Upper lobe of left lung (tissue), 4 donors: ENCODE data around the gene SPATA13.
"Not testable (repeated sequence)": the region's sequence is repeated elsewhere in the genome, so short reads cannot be mapped to it uniquely, and the experiment has no call there.

Source experiments
- EP300 ChIP-seq, 4 donors: sonication (generic); formaldehyde crosslinking; IDR thresholded peaks; one replicate each; pipeline ENCODE4 v1.5.1; 2017; ENCODE audit warnings: antibody characterized with exemption in 4 of 4, control low read depth in 2 of 4
- TF ChIP-seq, protein P1 (sequence below), 6 experiments: fragments of 450-650 bp in 4 of 6; fragments of 200-600 bp in 2 of 6; sonication (generic) in 2 of 6; IDR thresholded peaks; one replicate each; pipeline ENCODE4 v1.5.1; 2016 to 2019; ENCODE audit warnings: antibody characterized with exemption in 6 of 6

- TF ChIP-seq, protein P1, sequence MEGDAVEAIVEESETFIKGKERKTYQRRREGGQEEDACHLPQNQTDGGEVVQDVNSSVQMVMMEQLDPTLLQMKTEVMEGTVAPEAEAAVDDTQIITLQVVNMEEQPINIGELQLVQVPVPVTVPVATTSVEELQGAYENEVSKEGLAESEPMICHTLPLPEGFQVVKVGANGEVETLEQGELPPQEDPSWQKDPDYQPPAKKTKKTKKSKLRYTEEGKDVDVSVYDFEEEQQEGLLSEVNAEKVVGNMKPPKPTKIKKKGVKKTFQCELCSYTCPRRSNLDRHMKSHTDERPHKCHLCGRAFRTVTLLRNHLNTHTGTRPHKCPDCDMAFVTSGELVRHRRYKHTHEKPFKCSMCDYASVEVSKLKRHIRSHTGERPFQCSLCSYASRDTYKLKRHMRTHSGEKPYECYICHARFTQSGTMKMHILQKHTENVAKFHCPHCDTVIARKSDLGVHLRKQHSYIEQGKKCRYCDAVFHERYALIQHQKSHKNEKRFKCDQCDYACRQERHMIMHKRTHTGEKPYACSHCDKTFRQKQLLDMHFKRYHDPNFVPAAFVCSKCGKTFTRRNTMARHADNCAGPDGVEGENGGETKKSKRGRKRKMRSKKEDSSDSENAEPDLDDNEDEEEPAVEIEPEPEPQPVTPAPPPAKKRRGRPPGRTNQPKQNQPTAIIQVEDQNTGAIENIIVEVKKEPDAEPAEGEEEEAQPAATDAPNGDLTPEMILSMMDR (IDR thresholded peaks at IDR 0.05): not testable (repeated sequence)
- TF ChIP-seq EP300 (IDR thresholded peaks at IDR 0.05): not testable (repeated sequence)
Observed at GRCh38 chr13:24318878-24319277, 158.4 kb downstream of the SPATA13 start.
